ENCODE results near the gene CHRND. TPM values are rescaled to one million over a fixed set of nuclear protein-coding genes. Genes with fewer than 3 reads are reported as not detected.
A peak's percentile ranks its signal among the peaks of the same experiment; 100 is the strongest.

CHRND gene
- total and polyA plus RNA-seq, 2 of the 8 experiments (the other 6 are each of a cell fraction or from before 2014, with no cell fraction given) = 0.24 TPM; not detected in 1

DNA sequence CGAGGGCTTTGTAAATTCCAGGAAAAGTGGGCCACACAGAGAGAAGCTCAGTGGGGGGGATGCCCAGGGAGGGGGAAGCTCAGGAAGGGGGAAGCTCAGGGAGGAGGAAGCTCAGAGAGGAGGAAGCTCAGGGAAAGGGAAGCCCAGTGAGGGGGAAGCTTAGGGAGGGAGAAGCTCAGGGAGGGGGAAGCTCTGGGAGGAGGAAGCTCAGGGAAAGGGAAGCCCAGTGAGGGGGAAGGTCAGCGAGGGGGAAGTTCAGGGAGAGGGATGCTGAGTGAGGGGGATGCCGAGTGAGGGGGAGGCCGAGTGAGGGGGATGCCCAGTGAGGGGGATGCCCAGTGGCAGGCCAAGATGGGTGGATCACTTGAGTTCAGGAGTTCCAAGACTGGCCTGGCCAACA lies 12.7 kb downstream of the CHRND start:
- no peak for FAIRE-seq
- Histone ChIP-seq H3K36me3 (ENCODE audit: control insufficient read depth in 2 of 4, insufficient read depth in 4 of 4, low read length in 3 of 4) (no peaks in the 10 kb centered on the region), H3K23ac (ENCODE audit: insufficient read length) (no peak overlapping the region), H3K79me2 (ENCODE audit: control insufficient read depth in 1 of 2, insufficient read depth in 2 of 2, low read length in 2 of 2) (no peaks in the 10 kb centered on the region), H2BK12ac (ENCODE audit: low read depth, low read length) (no peak overlapping the region), H3K4me3 (ENCODE audit: extremely low read depth in 1 of 4, insufficient read depth in 2 of 4, low read depth in 3 of 4, low read length in 4 of 4) (no peak overlapping the region), H3K27ac (ENCODE audit: low read depth, low read length) (no peak overlapping the region), H4K20me1 (replicated peaks in 1 of 2; ENCODE audit: control insufficient read depth in 1 of 2, insufficient read depth in 2 of 2, low read length in 2 of 2) (peaks cover 0 to 3% of the 10 kb centered on the region in 2 experiments), H3K27me3 (replicated peaks in 1 of 4; ENCODE audit: control insufficient read depth in 3 of 4, extremely low read depth in 1 of 4, insufficient read depth in 3 of 4, low read length in 3 of 4) (no peaks in the 10 kb centered on the region), H2AK5ac (ENCODE audit: low read depth, low read length) (no peak overlapping the region), H3K9me3 (ENCODE audit: insufficient read depth in 2 of 2, low read depth in 1 of 2, low read length in 1 of 2) (0 out of 4 replicates have a peak, but pooled peaks cover 0 to 5% of the 10 kb centered on the region in 2 experiments), H3K18ac (ENCODE audit: extremely low read depth, low read length) (no peak overlapping the region; the same call in 1 of the 2 replicates), H3K23me2 (ENCODE audit: low read depth, low read length) (0 out of 2 replicates have a peak, but pooled peaks cover 1% of the 10 kb centered on the region), H2BK20ac (ENCODE audit: low read length) (no peak overlapping the region), H4K91ac (replicated peaks; ENCODE audit: insufficient read length, low read length) (no peak overlapping the region), H2BK15ac (ENCODE audit: low read length) (no peak overlapping the region), H3K79me1 (ENCODE audit: low read depth, low read length) (no peaks in the 10 kb centered on the region), H3K14ac (ENCODE audit: insufficient read length) (no peak overlapping the region), H3K4me1 (replicated peaks in 1 of 4; ENCODE audit: control insufficient read depth in 3 of 4, insufficient read depth in 4 of 4, low read length in 3 of 4) (peaks cover 0 to 18% (median 11%) of the 10 kb centered on the region in 4 experiments; a peak in 6 of 7 replicates), H3K4me2 (ENCODE audit: insufficient read depth in 1 of 2, low read depth in 2 of 2, low read length in 2 of 2) (no peak overlapping the region), H2AFZ (ENCODE audit: low read length) (no peak overlapping the region), H4K8ac (ENCODE audit: extremely low read depth, insufficient read depth, low read length) (no peak overlapping the region), H4K5ac (ENCODE audit: insufficient read length, low read depth, low read length) (no peak overlapping the region), H3K9ac (replicated peaks in 1 of 4; ENCODE audit: extremely low read depth in 1 of 4, low read depth in 3 of 4, low read length in 3 of 4) (no peak overlapping the region), H2BK5ac (ENCODE audit: low read depth, low read length) (no peak overlapping the region), H3K4ac (replicated peaks; ENCODE audit: insufficient read length, low read depth, low read length) (no peak overlapping the region), H2BK120ac (replicated peaks; ENCODE audit: low read depth, low read length) (no peak overlapping the region), H3K56ac (replicated peaks; ENCODE audit: insufficient read length, low read depth, low read length) (no peak overlapping the region)
- no peak for TF ChIP-seq SP1 (IDR thresholded peaks at IDR 0.05; ENCODE audit: low read depth, low read length)
- no peak for TF ChIP-seq ZNF274 (IDR thresholded peaks at IDR 0.05; ENCODE audit: borderline replicate concordance, extremely low read depth, low read length)
- TF ChIP-seq, protein P1, sequence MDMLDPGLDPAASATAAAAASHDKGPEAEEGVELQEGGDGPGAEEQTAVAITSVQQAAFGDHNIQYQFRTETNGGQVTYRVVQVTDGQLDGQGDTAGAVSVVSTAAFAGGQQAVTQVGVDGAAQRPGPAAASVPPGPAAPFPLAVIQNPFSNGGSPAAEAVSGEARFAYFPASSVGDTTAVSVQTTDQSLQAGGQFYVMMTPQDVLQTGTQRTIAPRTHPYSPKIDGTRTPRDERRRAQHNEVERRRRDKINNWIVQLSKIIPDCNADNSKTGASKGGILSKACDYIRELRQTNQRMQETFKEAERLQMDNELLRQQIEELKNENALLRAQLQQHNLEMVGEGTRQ (IDR thresholded peaks at IDR 0.05; ENCODE audit: low read length) = no peak
- TF ChIP-seq JUND (IDR thresholded peaks at IDR 0.05; ENCODE audit: low read length) = no peak
- TF ChIP-seq, protein P2, sequence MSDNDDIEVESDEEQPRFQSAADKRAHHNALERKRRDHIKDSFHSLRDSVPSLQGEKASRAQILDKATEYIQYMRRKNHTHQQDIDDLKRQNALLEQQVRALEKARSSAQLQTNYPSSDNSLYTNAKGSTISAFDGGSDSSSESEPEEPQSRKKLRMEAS (IDR thresholded peaks at IDR 0.05) = no peak
- TF ChIP-seq HDAC2 (IDR thresholded peaks at IDR 0.05; ENCODE audit: borderline replicate concordance in 1 of 2, low read depth in 2 of 2, low read length in 2 of 2) = no peak
- TF ChIP-seq RBBP5 (IDR thresholded peaks at IDR 0.05; ENCODE audit: borderline replicate concordance, low read depth, low read length) = no peak
- no peak for TF ChIP-seq RNF2 (IDR thresholded peaks at IDR 0.05; ENCODE audit: borderline replicate concordance, low read depth, low read length, missing control alignments, poor library complexity, severe bottlenecking)
- TF ChIP-seq POU5F1 (IDR thresholded peaks at IDR 0.05; ENCODE audit: low read depth, low read length) = no peak
- TF ChIP-seq TBP (IDR thresholded peaks at IDR 0.05; ENCODE audit: low read depth, low read length) = no peak
- TF ChIP-seq GTF2F1 (IDR thresholded peaks at IDR 0.05; ENCODE audit: borderline replicate concordance, low read depth, low read length) = no peak
- WGBS, 2 experiments (ENCODE audit: extremely low coverage in 1 of 2, insufficient coverage in 1 of 2, insufficient read length in 1 of 2, insufficient replicate concordance in 2 of 2, low coverage in 1 of 2, low lambda C conversion rate in 2 of 2, missing lambda C conversion rate in 1 of 2) = 77% methylated on average over 1 of the region's 4 CpGs; no CpG with 5 or more reads in 1 of the 2 experiments
- ChIA-PET POLR2A (ENCODE audit: partially characterized antibody) (interaction anchor here (0.6 to 2.4 kb wide), 9 partner anchors 9 to 1074 kb away, joined by 3 to 16 read pairs (median 4); partner anchors contain the start of genes CHRND, EIF4E2, NCL and TIGD1), CTCF (ENCODE audit: partially characterized antibody) (interaction anchor here (0.6 to 5.5 kb wide), 17 partner anchors 9 to 534 kb away, joined by 3 to 29 read pairs (median 4); partner anchors contain the start of genes CHRND, EIF4E2, PRSS56 and TIGD1)
- peak in 1 of 2 experiments; percentile 44 for DNase-seq (ENCODE audit: low read depth in 1 of 2, low spot score in 2 of 2)
